Middle frontal gyrus (tissue), 1 donor: ENCODE data around the gene COL23A1.

ENCODE experiments used
- DNase-seq: peaks from one replicate; pipeline ENCODE4 v3.0.0-alpha.2; 2015; ENCODE audit warnings: low spot score; ENCODE audit errors: extremely low spot score

Gene COL23A1

DNA sequence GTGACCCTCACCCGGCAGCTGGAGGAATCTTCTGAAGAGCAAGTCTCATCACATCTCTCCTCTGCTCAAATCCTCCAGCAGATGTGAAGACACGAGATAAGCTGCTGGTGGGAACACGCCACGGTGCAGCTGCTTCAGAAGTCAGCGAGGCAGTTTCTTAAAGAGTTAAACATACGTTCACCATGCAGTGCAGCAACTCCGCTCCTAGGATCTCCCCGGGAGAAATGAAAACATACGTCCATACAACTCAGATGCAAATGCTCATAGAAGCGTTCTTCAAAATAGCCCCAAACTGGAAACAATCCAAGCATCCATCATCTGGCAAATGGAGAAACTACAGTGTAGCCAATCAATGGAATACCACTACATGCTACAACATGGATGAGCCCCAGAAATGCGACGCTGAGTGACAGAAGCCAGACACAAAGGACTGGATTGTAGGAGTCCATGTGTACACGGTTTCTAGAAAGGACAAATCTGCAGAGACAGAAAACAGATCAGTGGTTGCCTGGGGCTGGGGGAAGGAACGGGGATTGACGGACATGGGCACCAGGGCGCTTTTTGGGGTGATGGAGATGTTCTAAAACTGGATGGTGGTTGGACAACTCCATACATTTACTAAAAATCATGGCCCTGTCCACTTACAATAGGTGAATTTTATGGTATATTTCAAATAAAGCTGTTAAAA lies 150.6 kb downstream of the COL23A1 start:
- DNase-seq: no peak

DNA sequence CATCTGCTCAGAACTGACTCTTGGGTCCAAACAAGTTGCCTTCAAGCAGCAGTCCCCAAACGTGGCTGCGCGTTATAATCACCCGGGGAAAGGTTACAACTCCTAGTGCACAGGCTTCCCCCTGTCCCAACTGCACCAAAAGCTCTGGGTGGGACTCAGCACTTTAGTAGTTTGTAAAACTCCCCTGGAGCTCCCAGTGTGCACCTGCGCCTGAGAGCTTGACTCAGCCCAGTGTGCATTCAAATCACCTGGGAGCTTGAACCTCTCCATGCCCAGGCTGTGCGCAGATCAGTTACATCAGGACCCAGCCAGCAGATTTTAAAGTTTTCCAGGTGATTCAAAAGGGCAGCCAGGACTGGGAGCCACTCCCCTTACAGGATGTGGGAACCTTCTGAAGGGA lies 151.4 kb downstream of the COL23A1 start:
- no peak for DNase-seq

DNA sequence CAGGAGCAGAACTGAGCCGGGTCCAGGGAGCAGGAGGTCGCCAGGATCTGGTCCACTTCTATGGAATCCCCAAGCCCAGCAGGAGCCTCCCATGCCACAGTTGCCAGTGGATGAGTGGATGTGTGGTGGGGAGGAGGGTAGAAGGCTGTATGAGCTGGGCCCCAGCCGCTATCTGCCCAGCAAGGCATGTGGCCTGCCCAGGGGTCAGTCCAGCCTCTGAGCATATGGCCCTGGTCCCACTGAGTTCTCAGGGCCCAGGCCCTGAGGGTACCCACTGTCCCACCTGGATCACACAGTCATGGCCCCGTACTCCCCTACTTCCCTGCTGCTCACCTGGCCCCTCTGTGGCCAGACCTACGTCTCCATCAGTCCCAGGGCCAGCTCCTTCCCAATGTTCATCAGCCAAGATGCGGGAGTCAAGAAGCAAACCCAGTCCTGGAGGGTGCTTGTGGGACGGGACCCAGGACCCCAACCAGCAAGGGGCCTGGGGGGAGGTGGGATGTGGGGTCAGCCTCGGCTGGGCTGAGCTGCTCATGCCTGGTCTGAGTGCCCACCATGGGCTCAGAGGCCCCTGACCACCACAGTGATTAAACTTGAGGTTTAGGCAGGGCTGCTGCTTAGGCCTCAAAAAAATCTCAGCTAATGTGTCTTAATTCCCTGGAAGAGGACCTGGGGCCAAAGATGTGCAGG lies 152.7 kb downstream of the COL23A1 start:
- no peak for DNase-seq

DNA sequence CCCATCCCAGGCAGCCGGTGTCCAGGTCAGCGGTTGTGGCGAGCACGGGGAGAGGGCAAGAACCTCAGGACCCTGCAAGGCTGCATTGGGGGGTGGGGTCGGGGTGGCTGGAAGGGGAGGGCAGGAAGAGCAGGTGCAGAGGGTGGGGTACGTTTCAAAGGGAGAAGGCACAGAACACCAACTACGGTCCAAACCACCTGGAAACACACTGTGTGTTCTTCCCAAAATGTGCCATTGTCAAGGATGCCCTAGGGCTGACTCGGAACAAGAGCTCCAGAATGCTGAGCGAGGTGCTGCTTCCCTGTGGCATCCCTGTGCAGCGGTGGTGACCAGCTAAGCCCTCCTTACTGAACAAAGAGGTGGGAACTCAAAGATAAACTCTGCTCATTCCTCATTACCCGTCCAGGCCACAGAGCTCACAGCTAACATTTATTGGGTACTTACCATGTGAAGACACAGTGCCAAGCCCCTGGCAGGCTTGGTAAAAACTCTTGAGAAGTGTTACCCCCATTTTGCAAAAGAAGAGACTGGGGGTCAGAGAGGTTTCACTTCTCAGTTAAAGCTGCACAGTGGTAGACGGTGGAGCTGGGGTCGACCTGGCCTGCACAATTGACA lies 153.8 kb downstream of the COL23A1 start:
- no peak for DNase-seq

DNA sequence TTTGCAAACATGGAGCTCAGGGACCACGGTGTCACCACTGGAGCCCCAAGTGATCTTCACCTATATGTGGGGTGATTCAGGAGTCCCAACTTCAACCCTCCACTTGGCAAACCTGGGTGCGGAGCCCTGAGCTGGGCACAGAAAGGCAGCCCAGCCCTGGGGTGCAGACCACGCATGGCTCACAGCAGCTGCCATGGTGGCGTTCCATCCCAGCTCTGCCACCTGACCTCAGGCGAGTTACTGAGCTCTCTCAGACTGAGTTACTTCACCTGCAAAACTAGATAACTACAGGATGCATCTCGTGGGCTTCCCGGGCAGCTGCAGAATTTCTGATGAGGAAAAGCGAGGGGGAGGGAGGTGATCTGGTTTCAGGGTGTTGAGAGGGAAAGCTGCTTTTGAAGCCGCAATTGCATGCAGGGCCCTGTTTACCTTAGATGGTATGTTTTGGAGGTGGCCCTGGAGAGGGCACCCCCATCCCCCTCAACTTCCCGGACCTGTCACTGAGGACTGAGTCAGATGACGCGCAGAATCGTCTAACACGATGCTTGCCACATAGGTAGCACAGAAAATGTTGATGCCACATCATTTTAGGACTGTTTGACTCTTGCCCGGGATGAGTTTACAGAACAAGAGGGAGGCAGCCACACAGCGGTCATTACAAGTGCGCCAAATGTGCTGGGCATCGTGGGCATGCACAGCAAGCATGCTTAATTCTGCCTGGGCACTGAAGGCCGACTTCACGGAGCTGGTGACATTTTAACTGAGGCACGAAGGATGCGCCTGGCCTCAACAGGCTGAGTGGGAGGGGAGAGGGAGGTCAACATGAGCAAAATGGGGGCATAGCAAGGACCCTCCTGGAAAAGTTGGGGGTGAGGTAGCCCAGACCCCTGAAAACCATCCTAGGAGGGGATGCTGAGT lies 154.6 kb downstream of the COL23A1 start:
- no peak for DNase-seq

DNA sequence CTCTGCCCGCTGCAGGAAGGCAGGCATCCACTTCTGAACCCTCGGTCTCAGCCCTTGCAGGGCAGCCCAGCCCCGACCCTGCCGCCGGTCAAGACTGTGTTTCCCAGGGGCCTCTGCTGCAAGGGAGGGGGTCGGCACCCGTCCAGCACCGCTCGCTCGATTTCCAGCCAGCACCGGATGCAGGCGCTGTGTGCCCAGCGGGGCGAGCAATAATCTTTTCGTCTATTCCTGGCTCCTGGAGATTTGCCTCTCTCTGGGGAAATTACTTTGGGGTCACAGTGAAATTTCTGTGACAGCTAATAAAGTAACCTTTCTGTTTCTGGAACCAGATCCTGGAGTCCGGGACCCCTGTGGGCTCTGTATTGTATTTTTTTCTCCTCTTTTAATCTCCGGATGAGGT lies 155.3 kb downstream of the COL23A1 start:
- no peak for DNase-seq

DNA sequence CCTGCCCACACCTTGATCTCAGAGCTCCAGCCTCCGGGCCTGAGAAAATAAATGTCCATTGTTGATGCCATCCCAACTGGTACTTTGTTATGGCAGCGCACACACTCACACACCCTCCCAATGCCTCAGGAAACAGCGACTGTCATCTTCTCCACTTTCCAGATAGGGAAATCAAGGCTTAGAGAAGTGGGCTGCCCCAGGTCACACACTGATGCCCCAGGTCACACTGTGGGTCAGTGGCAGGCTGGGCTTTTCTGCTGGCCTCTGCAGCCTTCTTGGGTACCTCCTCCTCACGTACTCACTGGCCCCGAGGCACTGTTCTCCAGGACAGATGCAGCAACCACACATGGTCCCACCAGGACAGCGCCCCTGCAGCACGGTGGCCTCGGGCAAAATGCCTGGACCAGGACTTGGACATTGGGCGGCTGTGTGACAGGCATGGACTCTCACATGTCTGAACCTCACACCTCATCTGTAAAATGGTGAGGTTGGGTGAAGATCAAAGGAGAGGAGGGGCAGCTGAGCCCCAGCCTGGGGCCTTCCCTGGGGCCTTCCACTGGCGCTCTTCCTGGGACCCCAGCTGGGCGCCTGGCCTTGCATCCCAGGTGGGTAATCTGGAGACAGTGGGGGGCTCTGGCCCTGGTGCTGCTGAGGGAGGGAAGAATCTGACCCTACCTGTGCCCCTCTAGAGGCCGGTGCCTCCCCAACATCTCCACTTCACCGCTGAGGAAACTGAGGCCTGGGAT lies 156.0 kb downstream of the COL23A1 start:
- DNase-seq: no peak

DNA sequence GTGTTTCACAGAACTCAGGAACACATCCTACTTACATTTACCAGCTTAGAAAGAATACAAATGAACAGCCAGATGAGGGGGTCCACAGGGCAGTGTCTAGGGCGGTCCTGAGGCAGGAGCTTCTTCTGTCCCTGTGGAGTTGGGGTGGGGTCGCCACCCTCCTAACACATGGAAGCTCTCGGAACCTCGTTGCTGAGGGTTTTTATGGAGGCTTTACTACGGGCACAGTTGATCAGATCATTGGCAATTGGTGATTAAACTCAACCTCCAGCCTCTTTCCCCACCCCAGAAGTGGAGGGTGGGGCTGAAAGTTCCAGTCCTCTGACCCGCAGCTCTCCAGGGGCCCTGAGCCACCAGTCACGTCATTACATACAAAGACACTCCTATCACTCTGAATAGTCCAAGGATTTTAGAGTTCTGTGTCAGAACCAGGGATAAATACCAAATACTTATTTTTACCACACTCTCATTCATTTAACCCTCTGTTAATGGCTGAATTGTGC lies 156.9 kb downstream of the COL23A1 start:
- no peak for DNase-seq

DNA sequence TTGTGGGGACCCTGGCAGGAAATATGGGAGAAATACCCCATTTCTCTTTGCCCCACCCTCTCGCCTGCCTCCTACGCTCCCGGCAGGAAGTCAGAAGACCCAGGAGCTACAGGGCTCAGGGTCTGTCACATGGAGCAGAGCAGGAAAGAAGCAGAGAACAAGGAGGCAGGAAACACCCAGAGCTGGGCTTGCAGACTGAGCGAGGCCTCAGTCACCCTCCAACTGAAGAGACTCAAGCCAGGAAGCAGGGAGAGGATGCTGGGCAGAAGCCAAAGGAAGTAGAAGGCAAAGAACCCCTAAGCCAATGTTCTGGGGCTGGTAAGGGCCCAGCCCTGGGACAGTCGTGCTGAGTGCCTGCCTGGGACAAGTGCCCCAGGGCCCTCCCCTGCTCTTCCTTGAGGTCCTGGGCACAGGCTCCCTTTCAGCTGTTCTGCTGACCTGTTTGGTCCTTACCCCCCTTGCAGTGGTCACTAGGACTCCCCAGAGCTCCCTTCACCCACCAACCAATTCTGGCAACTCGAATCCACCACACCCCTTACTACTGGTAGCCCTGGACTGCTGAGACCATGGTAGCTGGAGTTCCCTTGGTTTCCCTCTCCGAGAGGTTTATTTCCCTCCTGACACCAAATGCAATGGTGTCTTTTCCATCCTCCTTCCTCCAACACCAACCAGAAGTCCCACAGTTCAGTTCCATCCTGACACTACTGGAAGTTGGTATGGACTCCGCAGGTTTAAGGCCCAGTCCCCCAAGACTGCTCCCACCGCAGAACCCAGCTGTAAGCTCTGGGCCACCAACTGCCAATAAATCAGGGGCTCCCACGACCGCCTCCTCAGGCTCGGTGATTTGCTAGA lies 157.5 kb downstream of the COL23A1 start:
- DNase-seq: no peak

DNA sequence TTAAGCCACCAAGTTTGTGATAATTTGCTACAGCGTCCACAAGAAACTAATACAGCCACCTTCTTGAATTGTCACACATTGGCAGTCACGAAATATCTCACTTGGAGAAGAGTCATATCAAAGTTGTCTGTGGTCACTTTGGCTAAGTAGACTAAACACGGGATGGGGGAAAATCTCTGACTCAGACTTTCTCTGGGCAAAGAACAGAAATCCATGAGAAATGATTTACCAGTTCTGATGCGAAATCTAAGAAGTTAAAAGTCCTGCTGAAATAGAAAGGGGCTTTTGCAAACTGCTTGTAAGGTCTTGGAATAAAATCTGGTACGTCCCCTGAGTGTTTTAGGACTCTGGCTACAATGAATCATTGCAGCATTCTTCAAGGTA lies 158.4 kb downstream of the COL23A1 start:
- no peak for DNase-seq

DNA sequence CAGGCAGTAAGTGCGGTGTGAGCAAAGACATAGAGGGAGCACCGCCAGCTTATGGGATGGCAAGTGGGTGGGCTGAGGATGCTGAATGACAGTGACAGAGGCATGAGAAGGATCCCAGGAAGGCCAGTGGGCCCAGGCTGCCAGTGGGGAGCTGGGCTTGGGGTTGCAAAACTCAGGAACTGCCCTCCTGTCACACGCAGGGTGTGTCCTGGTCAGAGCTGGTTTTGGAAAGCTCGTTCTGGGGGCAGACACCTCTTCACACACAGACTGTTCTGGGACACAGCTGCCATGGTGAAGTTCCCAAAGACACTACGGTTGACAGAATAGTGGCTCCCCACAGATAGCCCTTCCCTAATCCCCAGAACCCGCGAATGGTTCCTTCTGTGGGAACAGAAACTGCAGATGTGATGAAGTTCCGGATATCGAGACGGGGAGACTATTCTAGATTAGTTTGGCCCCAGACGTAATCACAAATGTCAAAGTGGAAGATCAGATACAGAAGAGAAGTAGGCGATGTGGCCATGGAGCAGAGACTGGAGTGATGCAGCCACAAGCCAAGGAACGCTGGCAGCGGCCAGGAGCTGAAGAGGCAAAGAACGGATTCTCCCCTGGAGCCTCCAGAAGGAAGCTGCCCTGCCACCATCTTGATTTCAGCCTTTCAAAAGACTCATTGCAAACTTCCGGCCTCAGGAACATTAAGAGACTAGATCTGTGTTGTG lies 159.0 kb downstream of the COL23A1 start:
- no peak for DNase-seq

DNA sequence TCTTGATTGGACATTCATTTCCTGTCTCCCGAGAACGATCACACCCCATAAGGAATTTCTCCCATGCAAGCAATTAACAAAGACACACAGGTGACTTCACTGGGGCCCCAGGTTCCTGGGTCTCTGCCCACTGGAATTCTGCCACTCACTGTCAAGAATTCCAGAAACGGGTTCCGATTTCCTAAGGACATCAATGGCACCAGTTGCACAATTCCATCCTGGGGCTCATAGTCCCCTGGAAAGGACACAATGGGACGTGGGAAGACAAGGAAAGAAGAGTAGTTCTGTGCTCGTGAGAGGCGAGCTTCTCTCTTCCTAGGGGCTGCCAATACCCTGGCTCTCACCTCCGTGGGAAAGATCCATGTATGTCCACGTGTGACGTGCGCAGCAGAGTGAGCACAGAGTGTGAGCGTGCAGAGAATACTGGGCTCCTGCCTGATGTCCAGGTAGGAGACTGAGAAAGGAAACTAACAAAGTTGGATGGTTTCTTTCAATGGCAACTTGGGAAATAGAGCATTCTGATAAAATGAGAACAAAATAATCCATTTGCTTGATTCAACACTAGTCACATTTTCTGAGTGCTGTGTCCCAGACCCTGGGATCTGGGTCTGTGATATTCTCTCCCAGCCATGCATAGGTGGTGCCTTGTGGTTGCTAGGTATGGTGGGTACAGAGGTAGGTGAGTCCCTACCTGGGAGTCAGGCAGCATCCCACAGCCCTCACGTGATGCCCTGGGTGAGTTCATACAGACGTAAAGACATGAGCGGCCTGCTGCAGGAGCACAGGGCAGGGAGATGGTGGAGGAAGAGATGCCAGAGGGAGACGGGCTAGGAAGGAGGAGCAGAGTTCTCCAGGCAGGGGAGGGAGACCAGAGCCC lies 159.8 kb downstream of the COL23A1 start:
- no peak for DNase-seq

DNA sequence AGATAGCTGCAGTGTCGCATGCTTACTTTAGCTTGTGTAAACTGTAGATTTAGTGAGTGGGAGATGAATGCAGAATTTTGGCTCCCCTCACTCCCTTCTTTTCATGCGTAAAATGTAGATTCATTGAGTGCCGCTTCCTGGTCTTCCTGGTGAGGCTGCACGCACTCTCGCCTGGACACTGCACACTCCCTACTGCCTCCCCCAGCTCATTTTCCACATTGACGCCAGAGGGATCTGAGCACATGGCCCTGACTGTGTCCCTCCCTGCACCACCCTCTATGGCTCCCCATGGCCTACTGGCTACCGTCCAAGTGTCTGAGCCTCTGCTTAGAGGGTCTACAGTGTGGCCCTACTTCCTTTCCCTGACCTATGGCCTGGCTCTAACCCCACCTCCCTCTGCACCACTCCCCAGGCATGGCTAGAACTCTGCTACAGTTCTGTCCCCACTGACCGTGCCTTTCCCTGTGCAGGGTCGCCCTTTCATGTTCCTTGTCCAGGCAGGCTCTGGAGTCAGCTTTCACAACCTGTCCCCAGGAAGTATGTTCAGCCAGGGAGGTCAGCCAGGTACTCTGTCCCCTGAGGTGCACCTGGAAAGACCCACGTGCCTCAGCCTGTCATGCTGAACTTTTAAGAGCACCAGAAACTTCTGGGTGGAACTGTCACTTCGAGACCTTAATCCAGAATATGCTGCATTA lies 160.6 kb downstream of the COL23A1 start:
- DNase-seq: no peak

DNA sequence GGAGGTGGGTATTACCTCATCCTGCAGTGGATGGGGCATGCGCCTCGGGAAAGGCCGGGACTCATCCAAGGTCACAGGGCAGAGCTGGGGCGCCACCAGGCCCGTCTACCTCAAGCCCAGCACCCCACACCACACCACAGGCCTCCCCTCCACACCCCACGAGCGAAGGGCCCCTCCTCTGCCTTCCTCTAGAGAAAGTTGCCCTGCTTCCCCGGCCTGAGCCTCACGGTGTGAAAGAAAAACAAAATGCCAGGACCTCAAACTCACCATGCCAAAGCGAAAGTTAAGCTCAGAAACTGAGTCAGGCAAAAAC lies 161.1 kb downstream of the COL23A1 start:
- no peak for DNase-seq

DNA sequence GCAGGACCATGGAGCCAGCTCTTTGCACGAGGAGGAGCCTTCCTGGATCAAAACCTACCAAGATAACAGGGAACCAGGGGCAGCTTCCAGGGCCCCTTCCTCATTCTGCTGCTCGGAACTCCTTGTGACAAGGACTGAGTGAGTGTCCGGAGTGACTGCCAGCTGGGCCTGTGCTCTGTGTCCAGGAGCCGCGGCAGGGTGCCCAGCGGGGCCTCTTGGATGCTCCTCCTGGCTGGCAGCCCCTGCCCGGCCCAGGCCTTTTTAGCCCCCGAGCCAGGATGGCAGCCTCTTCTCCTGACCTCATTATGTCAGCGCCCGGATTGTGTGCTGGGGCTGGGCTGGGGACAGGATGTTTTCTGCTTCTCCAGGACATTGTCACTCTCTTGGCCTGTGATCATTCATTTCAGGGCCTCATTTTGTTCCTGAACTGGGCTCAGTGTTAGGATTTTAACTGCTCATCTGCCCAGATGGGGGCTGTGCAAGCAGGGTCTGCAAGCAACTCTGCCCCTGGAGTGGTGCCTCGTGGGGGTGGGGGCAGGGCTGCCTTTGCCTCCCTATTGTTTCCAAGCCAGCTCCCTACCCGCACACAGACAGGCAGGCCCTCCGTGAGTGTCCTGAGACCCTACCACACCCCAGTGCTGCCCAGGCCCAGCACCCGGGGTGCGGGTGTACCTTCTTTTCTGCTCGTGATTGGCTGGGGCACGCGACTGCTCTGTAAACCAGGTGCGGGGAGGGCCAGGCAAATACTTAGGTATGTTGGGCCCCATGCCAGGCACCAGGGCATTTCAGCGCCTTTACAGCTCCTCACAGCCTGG lies 161.6 kb downstream of the COL23A1 start:
- DNase-seq: no peak

DNA sequence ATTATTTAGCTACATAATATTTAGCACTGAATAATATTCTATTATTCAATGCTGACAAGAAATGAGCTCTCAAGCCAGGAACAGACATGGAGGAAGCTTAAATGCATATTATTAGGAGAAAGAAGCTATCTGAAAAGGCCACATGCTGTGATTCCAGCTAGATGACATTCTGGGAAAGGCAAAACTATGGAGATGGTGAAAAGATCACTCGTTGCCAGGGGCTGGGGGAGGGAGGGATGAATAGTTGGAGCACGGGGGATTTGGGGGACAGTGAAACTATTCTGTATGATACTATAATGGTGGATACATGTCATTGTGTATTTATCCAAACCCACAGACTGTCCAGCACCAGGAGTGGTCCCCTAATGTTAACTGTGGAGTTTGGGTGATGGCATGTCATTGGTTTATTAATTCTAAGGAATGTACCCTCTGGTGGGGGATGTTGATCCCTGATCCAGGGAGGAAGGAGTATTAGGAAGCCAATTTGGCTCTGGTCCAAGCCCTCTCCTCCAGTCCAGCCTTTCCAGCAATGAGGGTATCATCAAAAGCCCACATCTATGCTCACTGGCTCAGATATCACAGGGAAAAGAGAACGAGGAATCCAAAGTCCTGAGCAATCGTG lies 162.5 kb downstream of the COL23A1 start:
- no peak for DNase-seq
